Gastroesophageal sphincter (tissue), 3 donors: ENCODE measurements around the gene SOX5.
"Not testable (repeated sequence)": the region's sequence is repeated elsewhere in the genome, so short reads cannot be mapped to it uniquely, and the experiment has no call there.

Source experiments
- EP300 ChIP-seq: sonication (generic); formaldehyde crosslinking; IDR thresholded peaks from one replicate; pipeline ENCODE4 v1.6.1; 2017; ENCODE audit warnings: antibody characterized with exemption, mild to moderate bottlenecking
- POLR2A ChIP-seq, 2 donors: fragments of 450-650 bp; IDR thresholded peaks; one replicate each; pipeline ENCODE4 v1.6.1; 2017; ENCODE audit warnings: antibody characterized with exemption in 2 of 2, mild to moderate bottlenecking in 2 of 2, moderate library complexity in 1 of 2
- POLR2AphosphoS5 ChIP-seq: sonication (generic); formaldehyde crosslinking; IDR thresholded peaks from one replicate; pipeline ENCODE4 v1.6.1; 2017; ENCODE audit warnings: antibody characterized with exemption
- TF ChIP-seq, protein P1 (sequence below), 4 experiments: fragments of 200-600 bp in 2 of 4; fragments of 450-650 bp in 2 of 4; sonication (generic) in 1 of 4; IDR thresholded peaks; one replicate each; pipeline ENCODE4 v1.5.1; 2017 to 2019; ENCODE audit warnings: antibody characterized with exemption in 4 of 4, mild to moderate bottlenecking in 2 of 4, moderate library complexity in 2 of 4

DNA sequence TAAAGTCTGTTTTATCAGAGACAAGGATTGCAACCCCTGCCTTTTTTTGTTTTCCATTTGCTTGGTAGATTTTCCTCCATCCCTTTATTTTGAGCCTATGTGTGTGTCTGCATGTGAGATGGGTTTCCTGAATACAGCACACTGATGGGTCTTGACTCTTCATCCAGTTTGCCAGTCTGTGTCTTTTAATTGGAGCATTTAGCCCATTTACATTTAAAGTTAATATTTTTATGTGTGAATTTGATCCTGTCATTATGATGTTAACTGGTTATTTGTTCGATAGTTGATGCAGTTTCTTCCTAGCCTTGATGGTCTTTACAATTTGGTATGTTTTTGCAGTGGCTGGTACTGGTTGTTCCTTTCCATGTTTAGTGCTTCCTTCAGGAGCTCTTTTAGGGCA lies 430.0 kb downstream of the SOX5 start:
- TF ChIP-seq, protein P1, sequence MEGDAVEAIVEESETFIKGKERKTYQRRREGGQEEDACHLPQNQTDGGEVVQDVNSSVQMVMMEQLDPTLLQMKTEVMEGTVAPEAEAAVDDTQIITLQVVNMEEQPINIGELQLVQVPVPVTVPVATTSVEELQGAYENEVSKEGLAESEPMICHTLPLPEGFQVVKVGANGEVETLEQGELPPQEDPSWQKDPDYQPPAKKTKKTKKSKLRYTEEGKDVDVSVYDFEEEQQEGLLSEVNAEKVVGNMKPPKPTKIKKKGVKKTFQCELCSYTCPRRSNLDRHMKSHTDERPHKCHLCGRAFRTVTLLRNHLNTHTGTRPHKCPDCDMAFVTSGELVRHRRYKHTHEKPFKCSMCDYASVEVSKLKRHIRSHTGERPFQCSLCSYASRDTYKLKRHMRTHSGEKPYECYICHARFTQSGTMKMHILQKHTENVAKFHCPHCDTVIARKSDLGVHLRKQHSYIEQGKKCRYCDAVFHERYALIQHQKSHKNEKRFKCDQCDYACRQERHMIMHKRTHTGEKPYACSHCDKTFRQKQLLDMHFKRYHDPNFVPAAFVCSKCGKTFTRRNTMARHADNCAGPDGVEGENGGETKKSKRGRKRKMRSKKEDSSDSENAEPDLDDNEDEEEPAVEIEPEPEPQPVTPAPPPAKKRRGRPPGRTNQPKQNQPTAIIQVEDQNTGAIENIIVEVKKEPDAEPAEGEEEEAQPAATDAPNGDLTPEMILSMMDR (IDR thresholded peaks at IDR 0.05), result not testable (repeated sequence)
- TF ChIP-seq POLR2A (IDR thresholded peaks at IDR 0.05); POLR2AphosphoS5; EP300: not testable (repeated sequence)
